ENCODE measurements around the gene LRRC43. TPM values are rescaled to one million over a fixed set of nuclear protein-coding genes. Genes with fewer than 3 reads are reported as not detected.
"Not testable (repeated sequence)": the region's sequence is repeated elsewhere in the genome, so short reads cannot be mapped to it uniquely, and the experiment has no call there.

The LRRC43 gene
- total RNA-seq, 2 experiments from 2014 or later, result 0.38 TPM; not detected in 1

GRCh38 chr12:122189626-122190475, 6.9 kb downstream of the LRRC43 start:
- no peaks in the 10 kb centered on the region for H3K4me1 Mint-ChIP-seq
- POLR2A ChIA-PET, result no interaction called here

GRCh38 chr12:122190842-122191668, 8.1 kb downstream of the LRRC43 start:
- H3K27ac Mint-ChIP-seq, result no peak overlapping the region
- peaks cover 18% of the 10 kb centered on the region for H3K27me3 Mint-ChIP-seq
- peaks cover 2% of the 10 kb centered on the region for H3K4me1 Mint-ChIP-seq
- ChIA-PET POLR2A (interaction anchor here (0.7 to 0.9 kb wide), 2 partner anchors 19 to 32 kb away, joined by 3 read pairs; no protein-coding TSS in a partner anchor), CTCF (interaction anchor here (0.6 to 1.9 kb wide), 11 partner anchors 8 to 139 kb away, joined by 3 to 9 read pairs (median 4); partner anchors contain the start of gene LRRC43)
- H3K4me3 Mint-ChIP-seq, result no peak overlapping the region
- peaks cover 6% of the 10 kb centered on the region for H3K36me3 Mint-ChIP-seq (ENCODE audit: low read depth)
- H3K9me3 Mint-ChIP-seq, result peaks cover 4% of the 10 kb centered on the region
- DNase-seq, result peak; percentile 75

More at GRCh38 chr12:122189626-122190475, 6.9 kb downstream of the LRRC43 start:
- Mint-ChIP-seq H3K9me3 (no peaks in the 10 kb centered on the region), H3K36me3 (ENCODE audit: low read depth) (no peaks in the 10 kb centered on the region), H3K27me3 (peaks cover 13% of the 10 kb centered on the region), H3K27ac (no peak overlapping the region), H3K4me3 (no peak overlapping the region)
- DNase-seq, result no peak
- CTCF ChIA-PET, result interaction anchor here (0.6 to 1.3 kb wide), 5 partner anchors 22 to 137 kb away, joined by 3 to 9 read pairs (median 7); no protein-coding TSS in a partner anchor

- H3K27ac Mint-ChIP-seq, result no peak overlapping the region
- peaks cover 4% of the 10 kb centered on the region for H3K9me3 Mint-ChIP-seq
- no peak overlapping the region for H3K4me3 Mint-ChIP-seq
- CTCF ChIA-PET, result interaction anchor here (0.5 to 1.9 kb wide), 3 partner anchors 10 to 579 kb away, joined by 3 to 5 read pairs (median 3); partner anchors contain the start of gene LRRC43
- H3K36me3 Mint-ChIP-seq (ENCODE audit: low read depth), result peaks cover 6% of the 10 kb centered on the region
- POLR2A ChIA-PET, result no interaction called here
- peaks cover 10% of the 10 kb centered on the region for H3K4me1 Mint-ChIP-seq
- DNase-seq, result no peak
- H3K27me3 Mint-ChIP-seq, result peaks cover 19% of the 10 kb centered on the region
Measured at GRCh38 chr12:122192441-122192840, 9.5 kb downstream of the LRRC43 start.

- POLR2A ChIA-PET, result no interaction called here
- DNase-seq, result no peak
- Mint-ChIP-seq H3K27ac (no peak overlapping the region), H3K36me3 (ENCODE audit: low read depth) (peaks cover 6% of the 10 kb centered on the region), H3K4me3 (no peak overlapping the region), H3K9me3 (peaks cover 4% of the 10 kb centered on the region), H3K4me1 (peaks cover 18% of the 10 kb centered on the region), H3K27me3 (peaks cover 29% of the 10 kb centered on the region)
- CTCF ChIA-PET, result interaction anchor here (1.3 kb wide), 1 partner anchor 140 kb away, joined by 4 read pairs; no protein-coding TSS in a partner anchor
Measured at GRCh38 chr12:122194804-122195203, 11.9 kb downstream of the LRRC43 start.

GRCh38 chr12:122195405-122195804, 12.5 kb downstream of the LRRC43 start:
- DNase-seq, result no peak
- Mint-ChIP-seq H3K9me3 (peaks cover 4% of the 10 kb centered on the region), H3K27me3 (peaks cover 32% of the 10 kb centered on the region), H3K36me3 (ENCODE audit: low read depth) (peaks cover 6% of the 10 kb centered on the region), H3K4me1 (peaks cover 18% of the 10 kb centered on the region), H3K27ac (no peak overlapping the region), H3K4me3 (no peak overlapping the region)
- ChIA-PET CTCF (interaction anchor here (0.7 to 1.3 kb wide), 2 partner anchors 72 to 141 kb away, joined by 3 to 4 read pairs; no protein-coding TSS in a partner anchor), POLR2A (no interaction called here)

- ChIA-PET CTCF (no interaction called here), POLR2A (no interaction called here)
- Mint-ChIP-seq H3K4me1 (peaks cover 18% of the 10 kb centered on the region), H3K36me3 (ENCODE audit: low read depth) (peaks cover 6% of the 10 kb centered on the region), H3K9me3 (peaks cover 4% of the 10 kb centered on the region), H3K27me3 (peaks cover 37% of the 10 kb centered on the region), H3K4me3 (peak overlapping the region; percentile 59), H3K27ac (peak overlapping the region; percentile 87)
- no peak for DNase-seq
Measured at GRCh38 chr12:122197612-122197966, 14.7 kb downstream of the LRRC43 start.

GRCh38 chr12:122199484-122200355, 16.8 kb downstream of the LRRC43 start:
- Mint-ChIP-seq H3K4me3 (no peak overlapping the region), H3K27ac (no peak overlapping the region), H3K27me3 (peaks cover 42% of the 10 kb centered on the region), H3K4me1 (peaks cover 25% of the 10 kb centered on the region), H3K9me3 (peaks cover 4% of the 10 kb centered on the region), H3K36me3 (ENCODE audit: low read depth) (peaks cover 6% of the 10 kb centered on the region)
- ChIA-PET POLR2A (no interaction called here), CTCF (no interaction called here)
- no peak for DNase-seq

GRCh38 chr12:122200541-122201175, 17.7 kb downstream of the LRRC43 start:
- ChIA-PET CTCF (no interaction called here), POLR2A (no interaction called here)
- Mint-ChIP-seq H3K4me1 (peaks cover 29% of the 10 kb centered on the region), H3K4me3 (no peak overlapping the region), H3K9me3 (peaks cover 1% of the 10 kb centered on the region), H3K36me3 (ENCODE audit: low read depth) (peaks cover 4% of the 10 kb centered on the region), H3K27me3 (peaks cover 45% of the 10 kb centered on the region), H3K27ac (no peak overlapping the region)
- DNase-seq, result no peak

GRCh38 chr12:122201381-122201780, 18.5 kb downstream of the LRRC43 start:
- H3K27me3 Mint-ChIP-seq, result peaks cover 42% of the 10 kb centered on the region
- H3K36me3 Mint-ChIP-seq (ENCODE audit: low read depth), result no peaks in the 10 kb centered on the region
- H3K4me3 Mint-ChIP-seq, result no peak overlapping the region
- no peak overlapping the region for H3K27ac Mint-ChIP-seq
- ChIA-PET CTCF (no interaction called here), POLR2A (no interaction called here)
- no peaks in the 10 kb centered on the region for H3K9me3 Mint-ChIP-seq
- DNase-seq, result no peak
- peaks cover 28% of the 10 kb centered on the region for H3K4me1 Mint-ChIP-seq

GRCh38 chr12:122202017-122202416, 19.1 kb downstream of the LRRC43 start:
- Mint-ChIP-seq H3K36me3 (ENCODE audit: low read depth) (no peaks in the 10 kb centered on the region), H3K27ac (no peak overlapping the region), H3K4me1 (peaks cover 24% of the 10 kb centered on the region), H3K9me3 (no peaks in the 10 kb centered on the region), H3K27me3 (peaks cover 42% of the 10 kb centered on the region), H3K4me3 (no peak overlapping the region)
- DNase-seq, result no peak
- ChIA-PET CTCF (interaction anchor here (0.6 kb wide), 1 partner anchor 20 kb away, joined by 3 read pairs; no protein-coding TSS in a partner anchor), POLR2A (no interaction called here)

GRCh38 chr12:122202811-122203210, 19.9 kb downstream of the LRRC43 start:
- Mint-ChIP-seq H3K27me3 (peaks cover 38% of the 10 kb centered on the region), H3K4me3 (peak overlapping the region; percentile 71), H3K4me1 (peaks cover 17% of the 10 kb centered on the region)
- DNase-seq; H3K36me3 Mint-ChIP-seq (ENCODE audit: low read depth); H3K27ac Mint-ChIP-seq; H3K9me3 Mint-ChIP-seq; CTCF ChIA-PET: not testable (repeated sequence)
- POLR2A ChIA-PET, result interaction anchor here (0.5 to 1.4 kb wide), 2 partner anchors 23 to 150 kb away, joined by 3 to 6 read pairs; partner anchors contain the start of gene DIABLO
